Type B pancreatic cell (in vitro differentiated cells): ENCODE data around the gene DUSP15. TPM values are rescaled to one million over a fixed set of nuclear protein-coding genes. Genes with fewer than 3 reads are reported as not detected.
A peak's percentile ranks its signal among the peaks of the same experiment; 100 is the strongest.

ENCODE experiments used
- DNase-seq: peaks from one replicate; pipeline ENCODE4 v3.0.0; 2021; ENCODE audit warnings: mixed read lengths; ENCODE audit not compliant: unreplicated experiment; ENCODE audit errors: extremely low spot score
- H3K27ac Mint-ChIP-seq: 2 replicates; pipeline ENCODE4 v1.8.0; 2021; ENCODE audit warnings: mild to moderate bottlenecking, mixed read lengths
- H3K27me3 Mint-ChIP-seq: 2 replicates; pipeline ENCODE4 v1.8.0; 2021; ENCODE audit warnings: mixed read lengths
- H3K36me3 Mint-ChIP-seq: 2 replicates; pipeline ENCODE4 v1.8.0; 2021; ENCODE audit warnings: mixed read lengths
- H3K4me1 Mint-ChIP-seq: one replicate; pipeline ENCODE4 v1.8.0; 2021; ENCODE audit warnings: mixed read lengths; ENCODE audit not compliant: unreplicated experiment
- H3K4me3 Mint-ChIP-seq: 2 replicates; pipeline ENCODE4 v1.8.0; 2021; ENCODE audit warnings: mild to moderate bottlenecking, mixed read lengths
- H3K9me3 Mint-ChIP-seq: 2 replicates; pipeline ENCODE4 v1.8.0; 2021; ENCODE audit warnings: mixed read lengths
- CTCF ChIP-seq: fragments of 200-600 bp; sonication (generic); conservative IDR thresholded peaks from 2 replicates; pipeline ENCODE4 v1.5.0; 2021; ENCODE audit warnings: antibody characterized with exemption, mild to moderate bottlenecking
- total RNA-seq: library from RNA; stranded (reverse); gene quantifications from 2 replicates; pipeline ENCODE4 v1.2.1, GENCODE V29; 2021; ENCODE audit warnings: low replicate concordance

DUSP15 gene
- total RNA-seq, 1 donor from 2014 or later = 9.1 TPM

GRCh38 chr20:31839782-31840487, 30.4 kb downstream of the DUSP15 start:
- H3K36me3 Mint-ChIP-seq = no peaks in the 10 kb centered on the region
- no peaks in the 10 kb centered on the region for H3K9me3 Mint-ChIP-seq
- H3K4me3 Mint-ChIP-seq = no peak overlapping the region
- peaks cover 28% of the 10 kb centered on the region for H3K4me1 Mint-ChIP-seq
- no peak for DNase-seq
- H3K27ac Mint-ChIP-seq = no peak overlapping the region
- peaks cover 4% of the 10 kb centered on the region for H3K27me3 Mint-ChIP-seq
- TF ChIP-seq CTCF = no peak

GRCh38 chr20:31838646-31839292, 31.6 kb downstream of the DUSP15 start:
- H3K27me3 Mint-ChIP-seq = peaks cover 2% of the 10 kb centered on the region
- DNase-seq = no peak
- no peak for TF ChIP-seq CTCF
- no peaks in the 10 kb centered on the region for H3K36me3 Mint-ChIP-seq
- no peak overlapping the region for H3K4me3 Mint-ChIP-seq
- no peaks in the 10 kb centered on the region for H3K9me3 Mint-ChIP-seq
- no peak overlapping the region for H3K27ac Mint-ChIP-seq
- H3K4me1 Mint-ChIP-seq = peaks cover 30% of the 10 kb centered on the region

GRCh38 chr20:31837896-31838397, 32.4 kb downstream of the DUSP15 start:
- Mint-ChIP-seq H3K9me3 (no peaks in the 10 kb centered on the region), H3K4me3 (no peak overlapping the region), H3K27ac (no peak overlapping the region), H3K27me3 (no peaks in the 10 kb centered on the region), H3K36me3 (no peaks in the 10 kb centered on the region), H3K4me1 (peaks cover 29% of the 10 kb centered on the region)
- no peak for DNase-seq
- TF ChIP-seq CTCF = no peak

- Mint-ChIP-seq H3K4me3 (no peak overlapping the region), H3K4me1 (peaks cover 22% of the 10 kb centered on the region), H3K9me3 (no peaks in the 10 kb centered on the region), H3K36me3 (no peaks in the 10 kb centered on the region), H3K27ac (no peak overlapping the region), H3K27me3 (no peaks in the 10 kb centered on the region)
- TF ChIP-seq CTCF = no peak
- peak; percentile 68 for DNase-seq
These were observed 33.3 kb downstream of the DUSP15 start for GRCh38 chr20:31836853-31837608.

- no peak for TF ChIP-seq CTCF
- H3K9me3 Mint-ChIP-seq = no peaks in the 10 kb centered on the region
- no peak overlapping the region for H3K27ac Mint-ChIP-seq
- H3K27me3 Mint-ChIP-seq = no peaks in the 10 kb centered on the region
- DNase-seq = peak; percentile 73
- no peak overlapping the region for H3K4me3 Mint-ChIP-seq
- H3K36me3 Mint-ChIP-seq = no peaks in the 10 kb centered on the region
- H3K4me1 Mint-ChIP-seq = peaks cover 22% of the 10 kb centered on the region
These were observed 34.1 kb downstream of the DUSP15 start for GRCh38 chr20:31835977-31836852.
